ENCODE results near the gene SHISA6. TPM values are rescaled to one million over a fixed set of nuclear protein-coding genes. Genes with fewer than 3 reads are reported as not detected.

The SHISA6 gene
- total RNA-seq, 2 experiments from 2014 or later: not detected

GRCh38 chr17:11264183-11264871, 23.3 kb downstream of the SHISA6 start:
- H3K9me2 ChIP-seq (ENCODE audit: insufficient read depth, low read length): no peaks in the 10 kb centered on the region
- H3K9me3 ChIP-seq (ENCODE audit: low read length): 0 out of 2 replicates have a peak, but pooled peaks cover 19% of the 10 kb centered on the region
- no TSS peak for BruUV-seq (replicated peaks)
- H3K79me2 ChIP-seq (ENCODE audit: insufficient read depth, low read depth, low read length): no peaks in the 10 kb centered on the region
- no peaks in the 10 kb centered on the region for H4K20me1 ChIP-seq (ENCODE audit: insufficient read depth, low read length)
- CTCF ChIA-PET (ENCODE audit: unreplicated experiment): no interaction called here
- POLR2A ChIA-PET: no interaction called here
- no peaks in the 10 kb centered on the region for H3K4me1 ChIP-seq (ENCODE audit: insufficient read depth, low read length, poor library complexity, severe bottlenecking)
- no peak overlapping the region for H3K27ac ChIP-seq (ENCODE audit: low read depth, low read length, poor library complexity, severe bottlenecking)
- intact Hi-C loops (cut with micrococcal nuclease; ENCODE audit: unreplicated experiment): no loop called here
- H3K4me2 ChIP-seq (ENCODE audit: low read length): no peak overlapping the region
- DNase-seq (ENCODE audit: low spot score): peak; percentile 9
- no peaks in the 10 kb centered on the region for H3K36me3 ChIP-seq (ENCODE audit: insufficient read depth, low read length)
- no peak overlapping the region for H3K4me3 ChIP-seq (ENCODE audit: low read depth, low read length, poor library complexity, severe bottlenecking)
- no peak overlapping the region for H2AFZ ChIP-seq (ENCODE audit: low read length)
- TF ChIP-seq CTCF (conservative IDR thresholded peaks at IDR 0.05; ENCODE audit: low read length) (peak; percentile 81), EZH2phosphoT487 (IDR thresholded peaks at IDR 0.05; ENCODE audit: borderline replicate concordance, low read depth, low read length) (no peak)

GRCh38 chr17:11267999-11268575, 27.1 kb downstream of the SHISA6 start:
- Histone ChIP-seq H3K4me3 (ENCODE audit: low read depth, low read length, poor library complexity, severe bottlenecking) (no peak overlapping the region), H3K79me2 (ENCODE audit: insufficient read depth, low read depth, low read length) (no peaks in the 10 kb centered on the region), H4K20me1 (ENCODE audit: insufficient read depth, low read length) (no peaks in the 10 kb centered on the region), H3K9me3 (ENCODE audit: low read length) (0 out of 2 replicates have a peak, but pooled peaks cover 15% of the 10 kb centered on the region), H3K4me1 (ENCODE audit: insufficient read depth, low read length, poor library complexity, severe bottlenecking) (no peaks in the 10 kb centered on the region), H3K4me2 (ENCODE audit: low read length) (no peak overlapping the region), H3K36me3 (ENCODE audit: insufficient read depth, low read length) (no peaks in the 10 kb centered on the region), H3K9me2 (ENCODE audit: insufficient read depth, low read length) (no peaks in the 10 kb centered on the region), H2AFZ (ENCODE audit: low read length) (no peak overlapping the region), H3K27ac (ENCODE audit: low read depth, low read length, poor library complexity, severe bottlenecking) (no peak overlapping the region)
- BruUV-seq (replicated peaks): no TSS peak
- no peak for DNase-seq (ENCODE audit: low spot score)
- ChIA-PET POLR2A (no interaction called here), CTCF (ENCODE audit: unreplicated experiment) (no interaction called here)
- intact Hi-C loops (cut with micrococcal nuclease; ENCODE audit: unreplicated experiment): no loop called here
- no peak for TF ChIP-seq CTCF (conservative IDR thresholded peaks at IDR 0.05; ENCODE audit: low read length)
- TF ChIP-seq EZH2phosphoT487 (IDR thresholded peaks at IDR 0.05; ENCODE audit: borderline replicate concordance, low read depth, low read length): no peak

GRCh38 chr17:11269210-11269609, 28.2 kb downstream of the SHISA6 start:
- no peaks in the 10 kb centered on the region for H3K9me2 ChIP-seq (ENCODE audit: insufficient read depth, low read length)
- H3K4me3 ChIP-seq (ENCODE audit: low read depth, low read length, poor library complexity, severe bottlenecking): no peak overlapping the region
- H3K4me2 ChIP-seq (ENCODE audit: low read length): no peak overlapping the region
- H3K4me1 ChIP-seq (ENCODE audit: insufficient read depth, low read length, poor library complexity, severe bottlenecking): no peaks in the 10 kb centered on the region
- TF ChIP-seq CTCF (conservative IDR thresholded peaks at IDR 0.05; ENCODE audit: low read length) (no peak), EZH2phosphoT487 (IDR thresholded peaks at IDR 0.05; ENCODE audit: borderline replicate concordance, low read depth, low read length) (no peak)
- no peaks in the 10 kb centered on the region for H3K36me3 ChIP-seq (ENCODE audit: insufficient read depth, low read length)
- 0 out of 2 replicates have a peak, but pooled peaks cover 10% of the 10 kb centered on the region for H3K9me3 ChIP-seq (ENCODE audit: low read length)
- H2AFZ ChIP-seq (ENCODE audit: low read length): no peak overlapping the region
- no peaks in the 10 kb centered on the region for H3K79me2 ChIP-seq (ENCODE audit: insufficient read depth, low read depth, low read length)
- CTCF ChIA-PET (ENCODE audit: unreplicated experiment): no interaction called here
- BruUV-seq (replicated peaks): no TSS peak
- intact Hi-C loops (cut with micrococcal nuclease; ENCODE audit: unreplicated experiment): no loop called here
- no peak overlapping the region for H3K27ac ChIP-seq (ENCODE audit: low read depth, low read length, poor library complexity, severe bottlenecking)
- POLR2A ChIA-PET: no interaction called here
- no peak for DNase-seq (ENCODE audit: low spot score)
- H4K20me1 ChIP-seq (ENCODE audit: insufficient read depth, low read length): no peaks in the 10 kb centered on the region
